Progenitor cell of endocrine pancreas (in vitro differentiated cells): ENCODE results near the gene NEK1. TPM values are rescaled to one million over a fixed set of nuclear protein-coding genes. Genes with fewer than 3 reads are reported as not detected.

ENCODE experiments used
- DNase-seq: peaks from one replicate; pipeline ENCODE4 v3.0.0; 2021; ENCODE audit warnings: low spot score; ENCODE audit not compliant: unreplicated experiment
- H3K27ac Mint-ChIP-seq: 2 replicates; pipeline ENCODE4 v1.8.0; 2021; ENCODE audit warnings: mild to moderate bottlenecking, moderate library complexity, mixed read lengths
- H3K27me3 Mint-ChIP-seq: 2 replicates; pipeline ENCODE4 v1.8.0; 2021; ENCODE audit warnings: mixed read lengths
- H3K36me3 Mint-ChIP-seq: 2 replicates; pipeline ENCODE4 v1.8.0; 2022; ENCODE audit warnings: mixed read lengths; ENCODE audit not compliant: insufficient read depth
- H3K4me1 Mint-ChIP-seq: 2 replicates; pipeline ENCODE4 v1.8.0; 2021; ENCODE audit warnings: low read depth, mixed read lengths
- H3K4me3 Mint-ChIP-seq: 2 replicates; pipeline ENCODE4 v1.8.0; 2021; ENCODE audit warnings: low read depth, mild to moderate bottlenecking, moderate library complexity, mixed read lengths
- H3K9me3 Mint-ChIP-seq: 2 replicates; pipeline ENCODE4 v1.8.0; 2021; ENCODE audit warnings: low read depth, mixed read lengths
- CTCF ChIP-seq: fragments of 200-600 bp; sonication (generic); IDR thresholded peaks from one replicate; pipeline ENCODE4 v1.5.0; 2021; ENCODE audit warnings: antibody characterized with exemption, mild to moderate bottlenecking; ENCODE audit not compliant: unreplicated experiment
- long read RNA-seq: library from polyadenylated mRNA; unstranded; transcript quantifications from one replicate; pipeline ENCODE4 v2.0.0, GENCODE V29; 2020
- total RNA-seq: library from RNA; stranded (reverse); gene quantifications from 2 replicates; pipeline ENCODE4 v1.2.1, GENCODE V29; 2021

The NEK1 gene
- 14.1 and 15.0 TPM in 2 replicates for total RNA-seq
- long read RNA-seq, partial matches to known transcripts, result 47 of 59 reads
- long read RNA-seq, other reads (novel, unspliced or antisense), result 12 of 59 reads

GRCh38 chr4:169611991-169612870 is at the start of gene NEK1:
TSS of gene NEK1 (minus strand) at chr4:169612583. CDS start at chr4:169602630, 9,953 bp downstream.
- H3K36me3 Mint-ChIP-seq, result no peaks in the 10 kb centered on the region
- peak within 1 kb of the TSS; percentile 99 for H3K27ac Mint-ChIP-seq
- peak; percentile 66 for DNase-seq
- no peaks in the 10 kb centered on the region for H3K9me3 Mint-ChIP-seq
- no peak for TF ChIP-seq CTCF
- H3K4me3 Mint-ChIP-seq, result peak within 1 kb of the TSS; percentile 97
- peaks cover 24% of the 10 kb centered on the region for H3K4me1 Mint-ChIP-seq
- no peaks in the 10 kb centered on the region for H3K27me3 Mint-ChIP-seq

- TF ChIP-seq CTCF, result no peak
- Mint-ChIP-seq H3K9me3 (peaks cover 5% of the 10 kb centered on the region), H3K36me3 (peaks cover 7% of the 10 kb centered on the region), H3K4me1 (peaks cover 58% of the 10 kb centered on the region), H3K27ac (peak overlapping the region; percentile 92), H3K4me3 (peak overlapping the region; percentile 87), H3K27me3 (no peaks in the 10 kb centered on the region)
- DNase-seq, result no peak
Measured at GRCh38 chr4:169661761-169662160, 49.4 kb upstream of the NEK1 start.

- H3K4me1 Mint-ChIP-seq, result peaks cover 53% of the 10 kb centered on the region
- peak overlapping the region; percentile 89 for H3K27ac Mint-ChIP-seq
- H3K27me3 Mint-ChIP-seq, result no peaks in the 10 kb centered on the region
- no peak for DNase-seq
- peak overlapping the region; percentile 87 for H3K4me3 Mint-ChIP-seq
- H3K9me3 Mint-ChIP-seq, result no peaks in the 10 kb centered on the region
- H3K36me3 Mint-ChIP-seq, result peaks cover 2% of the 10 kb centered on the region
- no peak for TF ChIP-seq CTCF
Measured at GRCh38 chr4:169660929-169661328, 48.5 kb upstream of the NEK1 start.

- H3K27me3 Mint-ChIP-seq, result no peaks in the 10 kb centered on the region
- H3K27ac Mint-ChIP-seq, result peak overlapping the region; percentile 98
- peak overlapping the region; percentile 87 for H3K4me3 Mint-ChIP-seq
- H3K4me1 Mint-ChIP-seq, result peaks cover 44% of the 10 kb centered on the region
- H3K36me3 Mint-ChIP-seq, result peaks cover 2% of the 10 kb centered on the region
- no peak for TF ChIP-seq CTCF
- H3K9me3 Mint-ChIP-seq, result no peaks in the 10 kb centered on the region
- peak; percentile 33 for DNase-seq
Measured at GRCh38 chr4:169659716-169660670, 47.6 kb upstream of the NEK1 start.
